ENCODE results near the gene LRMDA. TPM values are rescaled to one million over a fixed set of nuclear protein-coding genes. Genes with fewer than 3 reads are reported as not detected.
A peak's percentile ranks its signal among the peaks of the same experiment; 100 is the strongest.

Gene LRMDA
- total RNA-seq, 3 donors from 2014 or later: 9.4 to 14.9 (median 10.3) TPM

DNA sequence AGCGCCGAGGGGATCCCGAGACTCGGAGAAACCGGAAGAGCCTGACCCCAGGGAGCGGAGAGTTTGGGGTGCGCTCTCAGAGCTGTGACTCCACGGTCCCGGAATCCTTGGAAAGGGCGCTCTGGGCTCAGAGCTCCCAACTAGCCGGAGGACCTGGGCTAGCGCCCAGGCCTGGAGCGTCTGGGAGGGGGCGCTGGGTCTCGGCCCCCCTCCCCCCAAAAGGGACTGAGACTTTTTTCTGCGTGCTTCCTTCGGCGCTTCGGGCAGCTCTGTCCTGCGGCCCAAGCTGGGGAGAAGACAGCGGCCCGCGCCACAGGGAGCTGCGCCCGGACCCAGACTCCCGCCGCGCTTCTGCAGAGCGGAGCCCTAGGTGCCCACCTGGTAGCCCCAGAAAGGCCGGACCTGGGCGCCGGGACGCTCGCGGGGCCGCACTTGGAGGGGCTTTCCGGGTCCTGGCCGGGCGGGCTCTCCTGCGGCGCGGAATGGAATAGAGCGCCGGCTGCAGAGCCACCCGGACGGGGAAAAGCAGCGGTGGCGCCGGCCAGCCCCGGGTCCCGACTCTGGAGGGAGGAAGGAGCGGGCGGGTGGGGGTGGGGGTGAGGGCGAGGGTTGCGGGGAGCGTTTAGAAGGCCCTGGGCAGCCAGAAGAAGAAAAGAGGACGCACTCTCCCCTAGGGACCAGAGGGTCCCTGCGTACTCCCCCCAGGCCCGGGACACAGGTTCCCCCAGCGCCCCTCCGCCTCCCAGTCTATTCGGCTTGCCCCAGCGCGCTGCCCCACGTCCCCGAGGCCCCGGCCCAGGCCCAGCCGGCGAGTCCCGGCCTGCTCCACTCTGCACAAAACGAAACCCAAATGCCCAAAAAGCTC, 34.6 kb upstream of the LRMDA start:
- intact Hi-C loops (cut with DNase I, micrococcal nuclease): loop anchor here (10.0 kb wide), 2 partner anchors 518 to 638 kb away; no protein-coding TSS in a partner anchor
- TF ChIP-seq, protein P1, sequence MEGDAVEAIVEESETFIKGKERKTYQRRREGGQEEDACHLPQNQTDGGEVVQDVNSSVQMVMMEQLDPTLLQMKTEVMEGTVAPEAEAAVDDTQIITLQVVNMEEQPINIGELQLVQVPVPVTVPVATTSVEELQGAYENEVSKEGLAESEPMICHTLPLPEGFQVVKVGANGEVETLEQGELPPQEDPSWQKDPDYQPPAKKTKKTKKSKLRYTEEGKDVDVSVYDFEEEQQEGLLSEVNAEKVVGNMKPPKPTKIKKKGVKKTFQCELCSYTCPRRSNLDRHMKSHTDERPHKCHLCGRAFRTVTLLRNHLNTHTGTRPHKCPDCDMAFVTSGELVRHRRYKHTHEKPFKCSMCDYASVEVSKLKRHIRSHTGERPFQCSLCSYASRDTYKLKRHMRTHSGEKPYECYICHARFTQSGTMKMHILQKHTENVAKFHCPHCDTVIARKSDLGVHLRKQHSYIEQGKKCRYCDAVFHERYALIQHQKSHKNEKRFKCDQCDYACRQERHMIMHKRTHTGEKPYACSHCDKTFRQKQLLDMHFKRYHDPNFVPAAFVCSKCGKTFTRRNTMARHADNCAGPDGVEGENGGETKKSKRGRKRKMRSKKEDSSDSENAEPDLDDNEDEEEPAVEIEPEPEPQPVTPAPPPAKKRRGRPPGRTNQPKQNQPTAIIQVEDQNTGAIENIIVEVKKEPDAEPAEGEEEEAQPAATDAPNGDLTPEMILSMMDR (IDR thresholded peaks at IDR 0.05): no peak
- ATAC-seq (peak; percentile 31), DNase-seq (peak in 2 of 3 donors; percentile 56 to 70)
- Histone ChIP-seq H3K9me3 (no peaks in the 10 kb centered on the region), H3K4me3 (peak overlapping the region; percentile 4), H3K36me3 (ENCODE audit: low read depth) (no peaks in the 10 kb centered on the region), H3K4me1 (ENCODE audit: low read depth) (peaks cover 8% of the 10 kb centered on the region)

DNA sequence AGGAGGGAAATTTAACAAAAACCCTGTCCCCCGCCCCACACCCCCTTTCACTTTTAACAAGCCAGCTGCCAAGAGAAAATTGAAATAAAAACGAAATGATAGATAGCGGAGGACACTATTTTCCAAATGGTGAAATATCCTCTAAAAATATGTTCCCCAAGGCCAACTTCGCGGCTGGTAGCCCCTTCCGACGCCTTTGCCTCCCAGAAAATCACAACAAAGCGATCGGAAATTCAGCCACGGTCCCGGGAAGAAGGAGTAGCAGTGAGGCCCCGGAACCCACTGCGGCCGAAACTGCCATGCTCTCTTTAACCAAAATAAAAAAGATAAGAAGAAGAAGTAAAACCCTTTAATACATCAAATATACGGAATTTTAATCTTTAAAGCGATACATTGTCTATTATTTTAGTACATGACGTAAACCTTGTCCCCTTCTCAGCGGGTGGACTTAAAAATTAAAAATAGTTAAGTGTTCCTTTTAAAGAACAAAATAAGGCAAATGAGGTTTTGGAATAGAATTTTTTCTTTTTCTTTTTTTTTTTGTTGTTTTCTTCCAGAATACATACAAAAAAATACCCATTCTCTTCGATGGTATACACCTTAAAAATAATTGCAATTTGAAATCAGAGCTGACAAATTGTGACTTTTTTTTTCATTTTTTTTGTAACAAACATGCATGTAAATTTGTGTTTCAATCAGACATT, 33.8 kb upstream of the LRMDA start:
- TF ChIP-seq, protein P1 (IDR thresholded peaks at IDR 0.05): no peak
- no peak for ATAC-seq
- peak in 1 of 3 donors; percentile 44 for DNase-seq
- Histone ChIP-seq H3K9me3 (no peaks in the 10 kb centered on the region), H3K36me3 (ENCODE audit: low read depth) (no peaks in the 10 kb centered on the region), H3K4me1 (ENCODE audit: low read depth) (peaks cover 8% of the 10 kb centered on the region), H3K4me3 (no peak overlapping the region)
- intact Hi-C loops (cut with DNase I, micrococcal nuclease): loop anchor here (10.0 kb wide), 2 partner anchors 517 to 637 kb away; no protein-coding TSS in a partner anchor

DNA sequence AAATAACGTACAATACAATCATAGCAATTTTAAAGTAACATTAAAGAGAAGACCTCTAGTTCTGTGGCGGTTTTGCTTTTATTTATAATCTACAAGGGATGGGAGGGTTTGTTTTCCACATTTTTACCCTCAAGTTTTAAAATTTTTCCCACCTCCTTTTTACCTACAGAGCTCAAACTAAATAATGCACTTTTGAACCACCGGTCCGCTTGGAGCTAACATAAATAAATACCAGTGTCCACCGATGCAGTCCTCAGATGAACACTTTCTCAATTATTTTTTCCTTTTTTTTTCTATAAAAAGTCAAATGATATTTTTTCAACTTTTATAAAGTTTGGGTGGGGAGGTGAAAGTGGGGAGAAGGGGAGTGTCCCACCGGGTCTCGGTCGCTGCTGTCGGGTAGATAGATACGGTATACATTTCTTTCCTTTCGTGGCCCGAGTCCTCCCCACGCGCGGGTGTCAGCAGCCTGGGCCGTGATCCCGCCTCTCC, 33.2 kb upstream of the LRMDA start:
- no peaks in the 10 kb centered on the region for H3K36me3 ChIP-seq (ENCODE audit: low read depth)
- ATAC-seq: no peak
- H3K9me3 ChIP-seq: no peaks in the 10 kb centered on the region
- peaks cover 8% of the 10 kb centered on the region for H3K4me1 ChIP-seq (ENCODE audit: low read depth)
- TF ChIP-seq, protein P1 (IDR thresholded peaks at IDR 0.05): no peak
- no peak overlapping the region for H3K4me3 ChIP-seq
- intact Hi-C loops (cut with DNase I, micrococcal nuclease): loop anchor here (10.0 kb wide), 2 partner anchors 517 to 637 kb away; no protein-coding TSS in a partner anchor
- no peak for DNase-seq

DNA sequence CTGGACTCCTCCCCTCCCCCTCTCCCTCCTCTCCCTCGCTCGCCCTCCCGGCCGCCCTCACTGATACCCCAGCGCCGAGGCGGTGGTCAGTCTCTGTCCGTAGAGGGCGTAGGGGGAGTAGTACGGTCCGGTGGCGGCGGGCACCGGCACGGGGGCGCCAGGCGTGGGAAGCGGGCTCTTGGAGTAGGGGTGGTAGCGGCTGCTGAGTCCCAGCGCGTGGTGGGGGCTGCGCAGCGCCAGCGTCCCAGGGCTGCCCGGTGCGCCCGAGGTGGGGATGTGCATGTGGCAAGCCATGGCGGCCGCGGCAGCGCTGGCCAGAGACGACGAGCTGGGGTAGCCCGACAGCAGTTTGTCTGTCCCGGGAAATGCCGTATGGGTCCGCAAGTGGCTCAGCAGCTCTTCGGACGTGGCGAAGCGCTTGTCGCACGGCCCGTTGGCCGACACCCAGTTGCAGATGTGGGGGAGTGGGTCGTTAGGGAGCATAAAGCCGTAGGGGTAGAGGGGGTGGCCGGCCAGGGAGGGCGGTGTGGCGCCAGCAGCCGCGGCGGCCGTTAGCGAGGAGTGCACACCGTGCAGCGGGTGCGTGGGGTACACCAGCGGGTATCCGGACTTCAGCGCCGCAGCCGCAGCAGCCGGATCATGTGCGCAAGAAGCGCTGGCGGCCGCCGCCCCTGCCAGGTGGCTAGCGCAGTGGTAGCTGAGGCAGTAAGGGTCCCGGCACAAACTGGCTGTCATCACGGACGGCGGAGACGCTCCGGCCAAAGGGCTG, 32.5 kb upstream of the LRMDA start:
- intact Hi-C loops (cut with DNase I, micrococcal nuclease): loop anchor here (10.0 kb wide), 2 partner anchors 516 to 636 kb away; no protein-coding TSS in a partner anchor
- peak in 2 of 3 donors; percentile 51 to 64 for DNase-seq
- Histone ChIP-seq H3K9me3 (no peaks in the 10 kb centered on the region), H3K4me3 (no peak overlapping the region), H3K4me1 (ENCODE audit: low read depth) (peaks cover 8% of the 10 kb centered on the region), H3K36me3 (ENCODE audit: low read depth) (no peaks in the 10 kb centered on the region)
- ATAC-seq: no peak
- TF ChIP-seq, protein P1 (IDR thresholded peaks at IDR 0.05): no peak

Measured in mucosa of descending colon (tissue), 3 donors.